Measurements from ENCODE around the gene MYRF.

Gene MYRF

DNA sequence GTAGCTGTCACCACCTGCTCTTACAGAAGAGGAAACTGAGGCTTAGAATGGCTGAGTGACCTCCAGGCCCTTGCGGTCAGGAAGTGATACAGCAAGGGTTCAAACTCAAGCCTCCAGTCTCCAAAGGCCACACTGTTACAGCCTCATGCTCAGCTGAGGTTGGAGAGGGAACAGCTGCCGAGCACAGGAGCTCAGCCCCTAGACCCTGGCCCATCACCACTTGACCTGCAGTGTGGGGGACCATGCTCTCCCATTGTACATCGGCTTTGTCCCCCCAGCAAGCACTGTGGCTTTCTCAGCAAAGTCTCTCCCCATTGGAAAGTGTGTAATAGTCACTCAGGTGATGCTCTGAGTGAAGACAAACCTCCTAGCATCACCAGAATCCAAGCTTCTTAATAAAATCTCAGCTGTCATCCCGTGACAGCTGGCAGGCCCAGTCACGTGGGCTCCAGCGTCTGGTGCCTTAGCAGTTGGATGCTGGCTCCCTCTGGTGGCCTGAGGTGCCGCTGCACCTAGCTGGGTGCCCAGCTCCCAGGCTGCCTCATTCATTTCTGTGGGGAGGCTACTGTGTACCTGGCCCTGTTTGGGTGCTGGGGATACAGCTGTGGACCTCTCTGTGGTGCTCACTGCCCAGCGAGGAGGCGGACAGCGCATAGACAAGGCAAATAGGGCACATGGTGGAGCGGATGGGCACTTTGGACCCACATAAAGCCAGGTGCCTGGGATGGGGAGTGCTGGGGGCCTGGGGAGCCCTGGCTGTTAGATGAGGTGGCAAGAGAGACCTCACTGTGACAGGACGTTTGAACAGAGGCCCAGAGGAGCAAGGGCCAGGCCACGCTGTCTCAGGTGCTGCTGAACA is 19.1 kb upstream of the MYRF start:
- TF ChIP-seq, protein P1, sequence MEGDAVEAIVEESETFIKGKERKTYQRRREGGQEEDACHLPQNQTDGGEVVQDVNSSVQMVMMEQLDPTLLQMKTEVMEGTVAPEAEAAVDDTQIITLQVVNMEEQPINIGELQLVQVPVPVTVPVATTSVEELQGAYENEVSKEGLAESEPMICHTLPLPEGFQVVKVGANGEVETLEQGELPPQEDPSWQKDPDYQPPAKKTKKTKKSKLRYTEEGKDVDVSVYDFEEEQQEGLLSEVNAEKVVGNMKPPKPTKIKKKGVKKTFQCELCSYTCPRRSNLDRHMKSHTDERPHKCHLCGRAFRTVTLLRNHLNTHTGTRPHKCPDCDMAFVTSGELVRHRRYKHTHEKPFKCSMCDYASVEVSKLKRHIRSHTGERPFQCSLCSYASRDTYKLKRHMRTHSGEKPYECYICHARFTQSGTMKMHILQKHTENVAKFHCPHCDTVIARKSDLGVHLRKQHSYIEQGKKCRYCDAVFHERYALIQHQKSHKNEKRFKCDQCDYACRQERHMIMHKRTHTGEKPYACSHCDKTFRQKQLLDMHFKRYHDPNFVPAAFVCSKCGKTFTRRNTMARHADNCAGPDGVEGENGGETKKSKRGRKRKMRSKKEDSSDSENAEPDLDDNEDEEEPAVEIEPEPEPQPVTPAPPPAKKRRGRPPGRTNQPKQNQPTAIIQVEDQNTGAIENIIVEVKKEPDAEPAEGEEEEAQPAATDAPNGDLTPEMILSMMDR (IDR thresholded peaks at IDR 0.05; ENCODE audit: low read depth, low read length): peak; percentile 86
- H3K27me3 ChIP-seq: no peaks in the 10 kb centered on the region
- H3K4me3 ChIP-seq (ENCODE audit: low read depth, low read length): no peak overlapping the region
- peaks cover 4% of the 10 kb centered on the region for H3K4me1 ChIP-seq
- no peaks in the 10 kb centered on the region for H3K36me3 ChIP-seq
- no peaks in the 10 kb centered on the region for H3K9me3 ChIP-seq
- peak; percentile 79 for DNase-seq

DNA sequence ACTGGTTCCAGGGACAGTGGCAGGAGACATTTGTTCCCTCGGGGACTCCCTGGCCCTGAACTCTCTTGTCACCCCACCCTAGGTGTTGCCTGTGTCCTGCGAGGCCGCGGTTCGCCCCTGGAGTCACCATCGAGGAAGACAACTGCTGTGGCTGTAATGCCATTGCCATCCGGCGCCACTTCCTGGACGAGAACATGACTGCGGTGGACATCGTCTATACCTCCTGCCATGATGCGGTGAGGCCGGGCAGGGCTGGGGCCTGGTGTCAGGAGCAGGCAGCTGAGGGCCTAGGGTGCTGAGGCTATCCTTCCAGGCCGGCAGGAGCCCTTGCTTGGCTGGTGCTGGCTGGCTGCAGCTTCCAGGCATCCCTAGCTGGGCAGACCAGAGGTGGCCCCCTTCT is 17.7 kb upstream of the MYRF start:
- DNase-seq: no peak
- H3K9me3 ChIP-seq: no peaks in the 10 kb centered on the region
- H3K4me3 ChIP-seq (ENCODE audit: low read depth, low read length): no peak overlapping the region
- TF ChIP-seq, protein P1 (IDR thresholded peaks at IDR 0.05; ENCODE audit: low read depth, low read length): no peak
- H3K27me3 ChIP-seq: no peaks in the 10 kb centered on the region
- peaks cover 4% of the 10 kb centered on the region for H3K4me1 ChIP-seq
- H3K36me3 ChIP-seq: no peaks in the 10 kb centered on the region

DNA sequence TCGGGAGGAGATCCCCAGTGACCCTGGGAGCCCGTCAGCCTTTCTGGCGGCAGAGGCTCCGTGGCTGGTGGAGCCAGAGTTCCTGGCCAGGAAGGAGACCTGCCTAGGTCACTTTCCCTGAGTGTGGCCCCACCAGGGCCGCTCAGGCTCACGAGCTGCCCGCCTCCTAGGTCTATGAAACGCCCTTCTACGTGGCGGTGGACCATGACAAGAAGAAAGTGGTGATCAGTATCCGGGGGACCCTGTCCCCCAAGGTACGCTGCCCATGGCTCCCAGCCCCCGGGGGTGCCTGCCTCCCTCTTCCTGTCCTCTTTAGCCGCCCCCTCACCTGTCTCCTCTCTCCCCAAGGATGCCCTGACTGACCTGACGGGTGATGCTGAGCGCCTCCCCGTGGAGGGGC is 17.0 kb upstream of the MYRF start:
- TF ChIP-seq, protein P1 (IDR thresholded peaks at IDR 0.05; ENCODE audit: low read depth, low read length): no peak
- peaks cover 4% of the 10 kb centered on the region for H3K4me1 ChIP-seq
- no peaks in the 10 kb centered on the region for H3K36me3 ChIP-seq
- no peak for DNase-seq
- no peaks in the 10 kb centered on the region for H3K27me3 ChIP-seq
- H3K9me3 ChIP-seq: no peaks in the 10 kb centered on the region
- H3K4me3 ChIP-seq (ENCODE audit: low read depth, low read length): no peak overlapping the region

DNA sequence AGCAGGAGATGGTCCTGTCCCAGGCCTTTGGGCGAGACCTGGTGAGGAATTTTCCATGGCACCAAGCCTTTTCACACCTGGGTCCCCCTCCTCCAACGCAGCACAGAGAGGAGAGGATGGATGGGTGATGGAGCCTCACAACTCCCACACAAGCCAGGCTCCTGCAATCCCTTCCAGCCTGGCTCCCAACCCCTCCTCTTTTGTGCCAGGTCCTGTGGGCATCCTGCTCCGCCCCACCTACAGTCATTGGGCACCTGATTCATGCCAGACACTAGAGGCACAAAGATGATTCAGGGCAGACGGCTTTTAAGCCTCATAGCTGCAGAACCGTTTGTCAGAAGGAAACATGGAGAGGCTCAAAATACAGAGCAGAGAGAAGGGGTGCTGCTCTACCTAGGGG is 16.1 kb upstream of the MYRF start:
- Histone ChIP-seq H3K4me1 (peaks cover 4% of the 10 kb centered on the region), H3K36me3 (no peaks in the 10 kb centered on the region), H3K4me3 (ENCODE audit: low read depth, low read length) (no peak overlapping the region), H3K9me3 (no peaks in the 10 kb centered on the region), H3K27me3 (no peaks in the 10 kb centered on the region)
- DNase-seq: no peak
- TF ChIP-seq, protein P1 (IDR thresholded peaks at IDR 0.05; ENCODE audit: low read depth, low read length): no peak

DNA sequence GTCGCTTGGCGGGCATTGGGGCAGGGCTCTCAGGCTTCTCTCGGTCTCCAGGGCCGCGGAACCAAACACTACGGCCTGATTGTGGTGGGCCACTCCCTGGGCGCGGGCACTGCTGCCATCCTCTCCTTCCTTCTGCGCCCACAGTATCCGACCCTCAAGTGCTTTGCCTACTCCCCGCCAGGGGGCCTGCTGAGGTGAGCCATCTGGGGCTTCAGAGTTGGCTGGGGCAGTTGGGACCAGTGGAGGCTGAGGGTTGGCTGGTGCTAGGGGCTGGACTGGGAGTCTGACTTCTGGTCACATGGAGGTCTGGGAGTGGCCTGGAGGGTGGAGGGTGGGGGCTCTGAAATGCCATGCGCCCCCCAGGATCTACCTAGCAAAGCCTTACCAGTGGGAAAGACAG is 15.3 kb upstream of the MYRF start:
- Histone ChIP-seq H3K4me3 (ENCODE audit: low read depth, low read length) (no peak overlapping the region), H3K9me3 (no peaks in the 10 kb centered on the region), H3K4me1 (peaks cover 4% of the 10 kb centered on the region), H3K36me3 (no peaks in the 10 kb centered on the region), H3K27me3 (no peaks in the 10 kb centered on the region)
- TF ChIP-seq, protein P1 (IDR thresholded peaks at IDR 0.05; ENCODE audit: low read depth, low read length): no peak
- no peak for DNase-seq

DNA sequence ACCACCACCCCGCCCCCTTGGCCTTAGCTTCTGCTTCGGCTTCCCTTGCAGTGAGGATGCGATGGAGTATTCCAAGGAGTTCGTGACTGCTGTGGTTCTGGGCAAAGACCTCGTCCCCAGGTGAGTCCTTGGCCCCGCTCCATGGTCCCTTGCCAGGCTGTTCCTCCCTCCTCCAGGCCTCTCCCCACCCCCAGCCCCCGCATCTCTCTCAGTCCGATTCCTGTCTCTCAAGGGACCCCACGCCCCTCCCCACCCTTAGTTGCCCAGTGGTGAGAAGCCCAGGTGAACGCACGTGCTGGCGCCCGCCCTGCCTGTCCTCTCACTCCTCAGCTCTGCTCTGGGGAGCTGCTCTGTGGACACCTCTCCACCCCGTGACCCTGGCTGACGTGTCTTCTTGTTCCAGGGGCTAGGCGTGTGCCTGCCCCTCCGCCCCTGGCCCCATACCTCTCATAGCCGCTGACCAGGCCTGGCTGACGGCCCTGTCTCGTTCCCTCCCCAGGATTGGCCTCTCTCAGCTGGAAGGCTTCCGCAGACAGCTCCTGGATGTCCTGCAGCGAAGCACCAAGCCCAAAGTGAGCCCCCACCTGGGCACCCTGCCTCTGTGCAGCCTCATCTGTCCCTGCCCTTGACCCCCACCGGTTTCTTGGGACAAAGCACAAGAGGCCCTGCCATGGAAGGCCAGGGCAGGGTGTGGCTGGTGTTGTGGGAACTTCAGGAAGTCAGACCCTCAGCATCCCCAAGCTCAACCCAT is 14.6 kb upstream of the MYRF start:
- DNase-seq: no peak
- TF ChIP-seq, protein P1 (IDR thresholded peaks at IDR 0.05; ENCODE audit: low read depth, low read length): no peak
- Histone ChIP-seq H3K27me3 (no peaks in the 10 kb centered on the region), H3K4me3 (ENCODE audit: low read depth, low read length) (no peak overlapping the region), H3K9me3 (no peaks in the 10 kb centered on the region), H3K4me1 (peaks cover 4% of the 10 kb centered on the region), H3K36me3 (no peaks in the 10 kb centered on the region)
